SH-SY5Y (cell line): ENCODE measurements around the gene RNFT2.

Experiments
- GATA2 ChIP-seq: IDR thresholded peaks from 2 replicates; pipeline ENCODE4 v1.6.1; 2011; ENCODE audit warnings: mild to moderate bottlenecking, low read depth, low read length
- GATA3 ChIP-seq: IDR thresholded peaks from 2 replicates; pipeline ENCODE4 v1.6.1; 2011; ENCODE audit warnings: low read depth, mild to moderate bottlenecking, low read length, moderate library complexity

GRCh38 chr12:116806845-116807440 lies 68.8 kb downstream of the RNFT2 start:
- no peak for TF ChIP-seq GATA3
- TF ChIP-seq GATA2, result no peak
